ENCODE results near the gene TBC1D2. TPM values are rescaled to one million over a fixed set of nuclear protein-coding genes. Genes with fewer than 3 reads are reported as not detected.

The TBC1D2 gene
- total RNA-seq, 2 experiments from 2014 or later: 3.1 to 5.5 TPM

GRCh38 chr9:98300611-98301010 lies 45.2 kb upstream of the TBC1D2 start:
- POLR2A ChIA-PET: no interaction called here
- TF ChIP-seq, protein P1, sequence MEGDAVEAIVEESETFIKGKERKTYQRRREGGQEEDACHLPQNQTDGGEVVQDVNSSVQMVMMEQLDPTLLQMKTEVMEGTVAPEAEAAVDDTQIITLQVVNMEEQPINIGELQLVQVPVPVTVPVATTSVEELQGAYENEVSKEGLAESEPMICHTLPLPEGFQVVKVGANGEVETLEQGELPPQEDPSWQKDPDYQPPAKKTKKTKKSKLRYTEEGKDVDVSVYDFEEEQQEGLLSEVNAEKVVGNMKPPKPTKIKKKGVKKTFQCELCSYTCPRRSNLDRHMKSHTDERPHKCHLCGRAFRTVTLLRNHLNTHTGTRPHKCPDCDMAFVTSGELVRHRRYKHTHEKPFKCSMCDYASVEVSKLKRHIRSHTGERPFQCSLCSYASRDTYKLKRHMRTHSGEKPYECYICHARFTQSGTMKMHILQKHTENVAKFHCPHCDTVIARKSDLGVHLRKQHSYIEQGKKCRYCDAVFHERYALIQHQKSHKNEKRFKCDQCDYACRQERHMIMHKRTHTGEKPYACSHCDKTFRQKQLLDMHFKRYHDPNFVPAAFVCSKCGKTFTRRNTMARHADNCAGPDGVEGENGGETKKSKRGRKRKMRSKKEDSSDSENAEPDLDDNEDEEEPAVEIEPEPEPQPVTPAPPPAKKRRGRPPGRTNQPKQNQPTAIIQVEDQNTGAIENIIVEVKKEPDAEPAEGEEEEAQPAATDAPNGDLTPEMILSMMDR (conservative IDR thresholded peaks at IDR 0.05; ENCODE audit: low read length): no peak
- TF ChIP-seq EZH2phosphoT487 (IDR thresholded peaks at IDR 0.05; ENCODE audit: borderline replicate concordance, low read depth, low read length): no peak

GRCh38 chr9:98298476-98298875 lies 43.0 kb upstream of the TBC1D2 start:
- CTCF ChIA-PET (ENCODE audit: unreplicated experiment): no interaction called here
- H3K36me3 ChIP-seq (ENCODE audit: insufficient read depth, low read length): no peaks in the 10 kb centered on the region
- H3K9me2 ChIP-seq (ENCODE audit: insufficient read depth, low read length): no peaks in the 10 kb centered on the region
- no peaks in the 10 kb centered on the region for H3K79me2 ChIP-seq (ENCODE audit: insufficient read depth, low read depth, low read length)
- H3K9me3 ChIP-seq (ENCODE audit: low read length): no peaks in the 10 kb centered on the region
- TF ChIP-seq, protein P1 (conservative IDR thresholded peaks at IDR 0.05; ENCODE audit: low read length): no peak
- no peak for TF ChIP-seq EZH2phosphoT487 (IDR thresholded peaks at IDR 0.05; ENCODE audit: borderline replicate concordance, low read depth, low read length)
- DNase-seq (ENCODE audit: low spot score): no peak
- POLR2A ChIA-PET: no interaction called here
- no peaks in the 10 kb centered on the region for H3K4me1 ChIP-seq (ENCODE audit: insufficient read depth, low read length, poor library complexity, severe bottlenecking)
- no TSS peak for BruUV-seq (replicated peaks)
- no peak overlapping the region for H2AFZ ChIP-seq (ENCODE audit: low read length)
- no peak overlapping the region for H3K4me2 ChIP-seq (ENCODE audit: low read length)
- no peak overlapping the region for H3K27ac ChIP-seq (ENCODE audit: low read depth, low read length, poor library complexity, severe bottlenecking)
- H4K20me1 ChIP-seq (ENCODE audit: insufficient read depth, low read length): no peaks in the 10 kb centered on the region
- H3K4me3 ChIP-seq (ENCODE audit: low read depth, low read length, poor library complexity, severe bottlenecking): no peak overlapping the region
- intact Hi-C loops (cut with micrococcal nuclease; ENCODE audit: unreplicated experiment): no loop called here

More at GRCh38 chr9:98300611-98301010, 45.2 kb upstream of the TBC1D2 start:
- intact Hi-C loops (cut with micrococcal nuclease; ENCODE audit: unreplicated experiment): no loop called here
- Histone ChIP-seq H2AFZ (ENCODE audit: low read length) (no peak overlapping the region), H3K4me1 (ENCODE audit: insufficient read depth, low read length, poor library complexity, severe bottlenecking) (no peaks in the 10 kb centered on the region), H3K27ac (ENCODE audit: low read depth, low read length, poor library complexity, severe bottlenecking) (no peak overlapping the region), H3K36me3 (ENCODE audit: insufficient read depth, low read length) (no peaks in the 10 kb centered on the region), H3K9me2 (ENCODE audit: insufficient read depth, low read length) (no peaks in the 10 kb centered on the region), H3K4me2 (ENCODE audit: low read length) (no peak overlapping the region), H3K9me3 (ENCODE audit: low read length) (no peaks in the 10 kb centered on the region), H3K4me3 (ENCODE audit: low read depth, low read length, poor library complexity, severe bottlenecking) (no peak overlapping the region), H3K79me2 (ENCODE audit: insufficient read depth, low read depth, low read length) (no peaks in the 10 kb centered on the region), H4K20me1 (ENCODE audit: insufficient read depth, low read length) (no peaks in the 10 kb centered on the region)
- no TSS peak for BruUV-seq (replicated peaks)
- DNase-seq (ENCODE audit: low spot score): no peak
- CTCF ChIA-PET (ENCODE audit: unreplicated experiment): no interaction called here

- H4K20me1 ChIP-seq (ENCODE audit: insufficient read depth, low read length): no peaks in the 10 kb centered on the region
- no peak for DNase-seq (ENCODE audit: low spot score)
- ChIA-PET CTCF (ENCODE audit: unreplicated experiment) (no interaction called here), POLR2A (no interaction called here)
- no peaks in the 10 kb centered on the region for H3K9me3 ChIP-seq (ENCODE audit: low read length)
- H2AFZ ChIP-seq (ENCODE audit: low read length): no peak overlapping the region
- H3K36me3 ChIP-seq (ENCODE audit: insufficient read depth, low read length): no peaks in the 10 kb centered on the region
- TF ChIP-seq, protein P1 (conservative IDR thresholded peaks at IDR 0.05; ENCODE audit: low read length): no peak
- no peak for TF ChIP-seq EZH2phosphoT487 (IDR thresholded peaks at IDR 0.05; ENCODE audit: borderline replicate concordance, low read depth, low read length)
- H3K4me1 ChIP-seq (ENCODE audit: insufficient read depth, low read length, poor library complexity, severe bottlenecking): no peaks in the 10 kb centered on the region
- H3K9me2 ChIP-seq (ENCODE audit: insufficient read depth, low read length): no peaks in the 10 kb centered on the region
- no peak overlapping the region for H3K4me3 ChIP-seq (ENCODE audit: low read depth, low read length, poor library complexity, severe bottlenecking)
- intact Hi-C loops (cut with micrococcal nuclease; ENCODE audit: unreplicated experiment): no loop called here
- H3K4me2 ChIP-seq (ENCODE audit: low read length): no peak overlapping the region
- H3K79me2 ChIP-seq (ENCODE audit: insufficient read depth, low read depth, low read length): no peaks in the 10 kb centered on the region
- no TSS peak for BruUV-seq (replicated peaks)
- no peak overlapping the region for H3K27ac ChIP-seq (ENCODE audit: low read depth, low read length, poor library complexity, severe bottlenecking)
Measured at GRCh38 chr9:98295824-98296223, 40.4 kb upstream of the TBC1D2 start.
